ENCODE data around the gene BBS2. TPM values are rescaled to one million over a fixed set of nuclear protein-coding genes. Genes with fewer than 3 reads are reported as not detected.

Gene BBS2
- total RNA-seq = 10 to 100 TPM; 10.7 to 14.0 TPM

GRCh38 chr16:56519459-56520250 is at the start of gene BBS2:
TSS of gene BBS2 (minus strand) at chr16:56520024. CDS start at chr16:56519862, 162 bp downstream.
- POLR2A ChIA-PET = interaction anchor here (0.6 to 1.0 kb wide), 3 partner anchors 44 to 271 kb away, joined by 3 to 5 read pairs (median 4); no protein-coding TSS in a partner anchor

GRCh38 chr16:56564793-56565477 is 45.1 kb upstream of the BBS2 start, which contains the start of gene MT4:
TSS of gene MT4 (plus strand) at chr16:56565073. CDS start at chr16:56565129, 56 bp downstream.
- CTCF ChIA-PET = interaction anchor here (2.0 kb wide), 1 partner anchor 12 kb away, joined by 7 read pairs; no protein-coding TSS in a partner anchor
- POLR2A ChIA-PET = no interaction called here

More at GRCh38 chr16:56519459-56520250, at the start of gene BBS2:
- CTCF ChIA-PET = interaction anchor here (0.7 to 1.4 kb wide), 4 partner anchors 23 to 425 kb away, joined by 3 to 4 read pairs (median 3); no protein-coding TSS in a partner anchor

DNA sequence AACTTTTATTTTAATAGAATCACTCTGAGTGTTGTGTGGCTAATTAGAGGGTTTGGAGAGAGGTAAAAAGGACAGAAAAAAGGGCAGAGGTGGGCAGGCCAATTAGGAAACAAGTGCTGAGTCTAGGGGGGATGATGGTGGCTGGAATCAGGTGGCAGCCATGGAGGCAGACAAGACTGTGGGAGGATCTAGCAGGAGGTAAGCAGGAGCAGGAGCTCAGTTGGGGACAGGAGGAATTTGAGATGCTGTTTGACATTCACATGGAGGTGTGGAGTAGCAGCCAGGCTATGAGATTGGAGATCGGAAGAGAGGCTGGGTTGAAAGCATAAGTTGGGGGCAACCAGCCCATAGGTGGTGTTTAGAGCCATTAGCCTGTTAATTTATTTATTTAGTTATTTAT is 41.3 kb upstream of the BBS2 start:
- CTCF ChIA-PET = interaction anchor here (1.0 kb wide), 1 partner anchor 21 kb away, joined by 3 read pairs; no protein-coding TSS in a partner anchor

GRCh38 chr16:56560447-56560846 is 40.6 kb upstream of the BBS2 start:
- ChIA-PET CTCF (no interaction called here), POLR2A (no interaction called here)

More for the DNA sequence above, 41.3 kb upstream of the BBS2 start:
- POLR2A ChIA-PET = no interaction called here

GRCh38 chr16:56559109-56559508 is 39.3 kb upstream of the BBS2 start:
- ChIA-PET CTCF (no interaction called here), POLR2A (no interaction called here)

DNA sequence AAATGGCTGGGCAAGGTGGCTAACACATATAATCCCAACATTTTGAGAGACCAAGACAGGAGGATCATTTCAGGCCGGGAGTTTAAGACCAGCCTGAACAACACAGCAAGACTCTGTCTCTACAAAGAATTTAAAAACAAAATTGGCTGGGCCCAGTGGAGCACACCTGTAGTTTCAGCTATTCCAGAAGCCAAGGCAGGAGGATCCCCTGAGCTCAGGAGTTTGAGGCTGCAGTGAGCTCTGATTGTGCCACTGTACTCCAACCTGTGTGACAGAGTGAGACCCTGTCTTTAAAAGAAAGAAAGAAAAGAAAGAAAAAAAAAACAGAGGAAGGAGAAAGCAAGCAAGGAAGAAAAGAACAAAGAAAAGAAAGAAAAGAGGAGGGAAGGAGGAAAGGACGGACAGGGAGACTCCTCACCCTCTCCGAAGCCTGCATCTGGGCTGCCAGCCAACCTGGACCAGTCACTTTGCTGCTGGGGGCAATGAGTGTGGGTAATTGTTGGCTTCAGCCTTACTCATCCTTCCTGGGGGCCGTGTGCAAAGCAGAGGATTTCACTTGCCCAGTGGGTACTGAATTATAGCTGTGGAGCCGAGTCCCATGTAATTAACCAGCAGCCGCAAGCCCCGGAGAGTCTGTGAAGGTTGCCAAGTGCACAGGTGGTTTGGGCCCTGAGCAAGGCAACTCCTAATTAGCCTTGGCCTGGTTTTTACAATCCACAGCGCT is 38.4 kb upstream of the BBS2 start:
- ChIA-PET CTCF (interaction anchor here (0.6 kb wide), 1 partner anchor 14 kb away, joined by 3 read pairs; no protein-coding TSS in a partner anchor), POLR2A (interaction anchor here (0.7 kb wide), 1 partner anchor 33 kb away, joined by 3 read pairs; no protein-coding TSS in a partner anchor)

- ChIA-PET POLR2A (no interaction called here), CTCF (no interaction called here)
These were observed 34.6 kb upstream of the BBS2 start for GRCh38 chr16:56554441-56554840.

DNA sequence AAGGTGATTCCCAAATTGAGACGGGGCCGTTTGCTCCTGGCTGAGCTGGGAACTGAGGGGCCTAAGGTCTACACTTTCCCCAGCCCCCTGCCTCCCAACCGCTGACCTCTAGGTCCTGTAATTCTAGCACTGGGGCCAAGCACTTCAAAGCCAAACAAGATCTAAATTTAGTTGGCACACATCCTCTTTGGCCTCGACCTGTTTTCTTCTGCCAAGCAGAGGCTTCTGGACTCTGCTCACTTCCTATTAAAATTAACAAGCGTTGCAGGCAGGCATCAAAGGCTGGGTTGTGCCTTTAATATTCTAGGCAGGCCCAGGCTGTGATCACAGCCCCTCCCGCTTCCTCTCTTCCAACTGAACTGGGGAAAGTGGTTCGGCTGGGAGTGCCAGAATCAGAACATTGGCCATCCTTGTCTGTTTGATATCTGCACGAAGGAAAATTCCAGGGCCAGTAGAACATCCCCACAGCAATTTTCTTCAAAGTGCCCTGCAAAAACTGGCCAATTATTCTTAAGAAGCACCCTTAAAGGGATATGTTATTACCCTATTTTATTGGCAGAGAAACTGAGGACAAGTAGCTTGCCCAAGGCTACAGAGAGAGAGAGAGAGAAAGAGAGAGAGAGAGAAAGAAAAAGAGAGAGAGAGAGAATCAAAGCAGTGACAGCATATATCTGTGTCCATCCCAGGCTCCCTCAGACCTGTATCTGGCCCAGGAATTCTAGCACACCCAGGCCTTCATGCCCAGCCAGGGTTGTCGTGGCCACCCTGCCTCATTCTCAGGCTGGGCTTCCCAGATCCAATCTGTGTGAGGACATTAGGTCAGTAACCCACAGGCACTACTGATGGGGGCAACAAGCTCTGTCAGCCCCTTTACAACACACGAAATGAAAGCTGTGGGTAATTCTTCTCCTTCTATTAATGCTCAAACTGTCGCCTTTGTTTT is 32.2 kb upstream of the BBS2 start:
- ChIA-PET POLR2A (no interaction called here), CTCF (no interaction called here)

- CTCF ChIA-PET = no interaction called here
- POLR2A ChIA-PET = no interaction called here
These were observed 30.0 kb upstream of the BBS2 start for GRCh38 chr16:56549744-56550385.

DNA sequence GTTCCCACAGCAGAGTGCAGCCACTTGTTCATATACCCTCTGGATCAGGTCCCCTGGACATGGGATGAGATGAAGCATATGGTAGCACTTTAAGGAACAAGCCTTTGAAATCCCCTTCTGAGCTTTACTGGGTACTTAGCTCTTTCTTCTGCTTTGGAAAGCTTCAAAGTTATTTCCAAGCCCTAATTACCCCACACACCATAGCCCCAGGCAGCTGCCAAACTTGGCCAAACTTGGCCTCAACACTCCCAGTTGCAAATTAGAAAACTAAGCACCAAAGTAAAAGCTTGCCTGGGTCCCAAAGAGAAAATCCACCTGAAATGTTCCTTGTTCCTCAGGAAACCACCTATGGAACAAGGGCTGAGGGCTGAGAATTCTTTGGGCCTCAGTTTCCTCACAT is 29.3 kb upstream of the BBS2 start:
- ChIA-PET POLR2A (no interaction called here), CTCF (interaction anchor here (0.9 kb wide), 1 partner anchor 20 kb away, joined by 3 read pairs; no protein-coding TSS in a partner anchor)

- POLR2A ChIA-PET = no interaction called here
These were observed 28.2 kb upstream of the BBS2 start for GRCh38 chr16:56547949-56548567.

DNA sequence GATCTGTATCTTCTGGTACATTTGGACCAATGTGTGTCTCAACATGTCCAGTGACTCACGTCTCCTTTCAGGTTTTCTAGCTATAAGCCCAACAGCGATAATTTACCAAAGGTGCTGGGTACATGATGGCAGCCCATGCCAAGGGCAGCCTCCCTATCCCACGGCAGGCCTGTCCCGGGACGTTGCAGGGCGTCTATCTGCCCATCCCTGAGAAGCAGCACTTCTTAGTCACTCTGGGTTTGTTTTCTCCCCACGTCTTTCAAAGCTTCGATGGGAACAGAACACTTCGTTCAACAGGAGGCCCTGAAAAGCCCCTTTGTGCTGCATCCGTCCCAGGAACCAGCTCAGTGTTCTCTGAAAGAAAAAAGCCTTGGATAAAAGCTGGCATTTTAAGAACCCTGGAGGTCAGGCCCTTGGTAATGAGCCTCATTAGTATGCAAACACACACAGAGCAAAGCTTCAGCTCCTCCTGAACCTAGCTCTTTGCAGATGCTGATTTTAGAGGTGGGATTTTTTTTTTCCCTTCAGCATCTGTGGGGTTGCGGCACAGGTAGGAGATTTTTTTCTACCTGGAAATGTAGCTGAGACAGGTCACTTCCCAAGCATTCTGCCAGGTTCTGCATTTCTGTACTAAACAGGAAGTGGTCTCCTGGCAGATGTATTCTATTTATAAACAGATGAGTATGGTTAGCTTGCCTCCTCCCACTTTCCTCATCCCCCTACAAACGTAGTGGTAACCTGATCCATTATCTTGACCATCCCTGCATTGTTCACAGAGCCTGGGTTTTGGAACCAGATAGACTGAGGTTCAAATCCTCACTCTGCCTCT is 27.5 kb upstream of the BBS2 start:
- ChIA-PET CTCF (interaction anchor here (0.7 to 1.1 kb wide), 2 partner anchors 246 to 1385 kb away, joined by 3 to 4 read pairs; no protein-coding TSS in a partner anchor), POLR2A (no interaction called here)

More at GRCh38 chr16:56547949-56548567, 28.2 kb upstream of the BBS2 start:
- CTCF ChIA-PET = interaction anchor here (0.9 to 1.1 kb wide), 2 partner anchors 19 to 245 kb away, joined by 3 read pairs; no protein-coding TSS in a partner anchor

DNA sequence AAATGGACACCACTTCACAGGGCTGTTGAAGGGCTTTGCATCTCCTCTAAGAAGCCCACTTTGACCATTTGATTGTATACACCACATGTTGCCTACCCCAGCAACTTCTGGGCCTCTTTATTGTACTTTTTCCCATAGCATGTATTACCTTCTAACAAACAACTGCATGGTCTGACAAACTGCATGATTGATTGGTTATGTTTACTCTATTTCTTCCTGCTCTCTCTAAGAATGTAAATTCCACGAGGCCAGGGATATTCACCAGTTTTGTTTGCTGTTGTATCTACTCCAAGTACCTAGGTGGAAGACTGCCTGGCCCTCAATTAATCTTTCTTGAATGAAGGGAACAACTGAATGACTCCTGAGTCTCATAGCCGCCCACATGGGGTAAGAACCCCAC is 22.2 kb upstream of the BBS2 start:
- ChIA-PET POLR2A (no interaction called here), CTCF (no interaction called here)

DNA sequence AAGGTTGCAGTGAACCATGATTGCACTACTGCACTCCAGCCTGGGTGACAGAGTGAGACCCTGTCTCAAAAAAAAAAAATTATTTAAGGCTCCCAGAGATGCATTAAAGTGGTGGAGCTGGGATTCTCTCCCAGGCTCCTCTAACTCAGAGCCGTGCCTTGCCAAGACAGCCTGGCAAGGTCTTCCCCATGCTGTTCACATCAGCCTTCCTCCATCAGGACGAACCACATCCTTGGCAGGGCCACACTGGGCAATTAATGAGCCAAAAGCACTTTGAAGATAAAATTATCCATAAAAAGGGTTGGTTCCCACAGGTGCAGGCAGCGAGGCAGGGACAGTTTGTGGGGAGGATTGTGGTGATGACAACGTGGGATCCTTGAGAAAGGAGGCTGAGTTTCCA is 19.8 kb upstream of the BBS2 start:
- ChIA-PET POLR2A (no interaction called here), CTCF (no interaction called here)

- POLR2A ChIA-PET = no interaction called here
These were observed 18.5 kb upstream of the BBS2 start for GRCh38 chr16:56538331-56538730.

DNA sequence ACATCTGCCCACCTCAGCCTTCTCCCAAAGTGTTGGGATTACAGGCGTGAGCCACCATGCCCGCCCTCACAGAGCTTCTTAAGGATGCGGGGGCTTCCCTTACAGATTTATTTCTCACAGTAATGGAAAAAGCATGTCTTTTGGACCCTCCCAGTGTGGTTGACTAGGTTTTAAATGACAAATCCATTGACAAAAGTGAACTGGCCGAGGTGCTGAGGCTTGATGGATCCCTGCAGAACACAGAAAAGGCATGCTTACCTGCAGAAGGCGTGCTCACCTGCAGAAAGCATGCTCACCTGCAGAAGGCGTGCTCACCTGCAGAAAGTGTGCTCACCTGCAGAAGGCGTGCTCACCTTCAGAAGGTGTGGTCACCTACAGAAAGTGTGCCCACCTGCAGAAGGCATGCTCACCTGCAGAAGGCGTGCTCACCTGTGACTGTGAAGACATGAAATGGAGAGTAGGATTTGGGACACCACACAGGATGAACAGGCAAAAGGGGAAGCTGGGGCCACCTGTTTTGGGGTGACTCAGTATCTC is 15.1 kb upstream of the BBS2 start:
- POLR2A ChIA-PET = no interaction called here

More at GRCh38 chr16:56538331-56538730, 18.5 kb upstream of the BBS2 start:
- CTCF ChIA-PET = no interaction called here

GRCh38 chr16:56532714-56533113 is 12.9 kb upstream of the BBS2 start:
- POLR2A ChIA-PET = no interaction called here
- CTCF ChIA-PET = interaction anchor here (0.6 kb wide), 1 partner anchor 9 kb away, joined by 3 read pairs; no protein-coding TSS in a partner anchor

More for the DNA sequence above, 15.1 kb upstream of the BBS2 start:
- CTCF ChIA-PET = no interaction called here
